Activated CD8-positive, alpha-beta T cell treated with anti-CD3 and anti-CD28 coated beads for 36 hours (primary cell): ENCODE measurements around the gene HSP90AB1. TPM values are rescaled to one million over a fixed set of nuclear protein-coding genes. Genes with fewer than 3 reads are reported as not detected.

Experiments used
- ATAC-seq: fragments of 200-7000 bp; cut with Tn5 transposase; one replicate; pipeline ENCODE4 v1.10.0; 2021; ENCODE audit warnings: mild to moderate bottlenecking, moderate library complexity
- CTCF ChIA-PET: fragments of 350-600 bp; sonication (Branson Sonifier 250); formaldehyde crosslinking; loops from one replicate; lab custom pipeline; 2021; ENCODE audit warnings: antibody characterized with exemption; lab: Charles Lee
- POLR2A ChIA-PET: fragments of 350-600 bp; sonication (Branson Sonifier 250); formaldehyde crosslinking; loops from one replicate; lab custom pipeline; 2021; ENCODE audit warnings: antibody characterized with exemption; lab: Charles Lee
- DNase-seq: peaks from one replicate; pipeline ENCODE4 v3.0.0-alpha.2; 2020
- H3K27ac Mint-ChIP-seq: one replicate; pipeline ENCODE4 v1.8.0; 2021; ENCODE audit warnings: mild to moderate bottlenecking, mixed read lengths
- H3K27me3 Mint-ChIP-seq: one replicate; pipeline ENCODE4 v1.8.0; 2021; ENCODE audit warnings: mixed read lengths
- H3K36me3 Mint-ChIP-seq: one replicate; pipeline ENCODE4 v1.8.0; 2021; ENCODE audit warnings: low read depth, mixed read lengths
- H3K4me1 Mint-ChIP-seq: one replicate; pipeline ENCODE4 v1.8.0; 2021; ENCODE audit warnings: low read depth, mixed read lengths
- H3K4me3 Mint-ChIP-seq: one replicate; pipeline ENCODE4 v1.8.0; 2021; ENCODE audit warnings: mild to moderate bottlenecking, moderate library complexity, mixed read lengths
- H3K9me3 Mint-ChIP-seq: one replicate; pipeline ENCODE4 v1.8.0; 2021; ENCODE audit warnings: mixed read lengths
- intact Hi-C: fragments of 100-400 bp; cut with micrococcal nuclease; formaldehyde crosslinking; loops from one replicate; pipeline ENCODE4 v1.10.0; 2022
- total RNA-seq, 2 experiments: library from RNA; stranded (reverse); gene quantifications; one replicate each; pipeline ENCODE4 v1.2.3, GENCODE V29; 2021
- TF ChIP-seq, protein P1 (sequence below): fragments of 200-600 bp; IDR thresholded peaks from one replicate; pipeline ENCODE4 v1.8.0; 2022; ENCODE audit warnings: antibody characterized with exemption, mild to moderate bottlenecking

The HSP90AB1 gene
- total RNA-seq, 2 experiments from 2014 or later = 2,124 to 2,130 TPM

GRCh38 chr6:44214307-44214706 is 32.6 kb upstream of the HSP90AB1 start:
- Mint-ChIP-seq H3K36me3 (no peaks in the 10 kb centered on the region), H3K9me3 (no peaks in the 10 kb centered on the region), H3K4me3 (no peak overlapping the region), H3K27me3 (peaks cover 7% of the 10 kb centered on the region), H3K27ac (no peak overlapping the region), H3K4me1 (peaks cover 11% of the 10 kb centered on the region)
- DNase-seq = no peak
- intact Hi-C loops = no loop called here
- ChIA-PET CTCF (interaction anchor here (1.0 to 1.2 kb wide), 3 partner anchors 10 to 42 kb away, joined by 3 to 4 read pairs (median 3); no protein-coding TSS in a partner anchor), POLR2A (interaction anchor here (1.6 kb wide), 1 partner anchor 21 kb away, joined by 5 read pairs; no protein-coding TSS in a partner anchor)
- ATAC-seq = no peak
- TF ChIP-seq, protein P1, sequence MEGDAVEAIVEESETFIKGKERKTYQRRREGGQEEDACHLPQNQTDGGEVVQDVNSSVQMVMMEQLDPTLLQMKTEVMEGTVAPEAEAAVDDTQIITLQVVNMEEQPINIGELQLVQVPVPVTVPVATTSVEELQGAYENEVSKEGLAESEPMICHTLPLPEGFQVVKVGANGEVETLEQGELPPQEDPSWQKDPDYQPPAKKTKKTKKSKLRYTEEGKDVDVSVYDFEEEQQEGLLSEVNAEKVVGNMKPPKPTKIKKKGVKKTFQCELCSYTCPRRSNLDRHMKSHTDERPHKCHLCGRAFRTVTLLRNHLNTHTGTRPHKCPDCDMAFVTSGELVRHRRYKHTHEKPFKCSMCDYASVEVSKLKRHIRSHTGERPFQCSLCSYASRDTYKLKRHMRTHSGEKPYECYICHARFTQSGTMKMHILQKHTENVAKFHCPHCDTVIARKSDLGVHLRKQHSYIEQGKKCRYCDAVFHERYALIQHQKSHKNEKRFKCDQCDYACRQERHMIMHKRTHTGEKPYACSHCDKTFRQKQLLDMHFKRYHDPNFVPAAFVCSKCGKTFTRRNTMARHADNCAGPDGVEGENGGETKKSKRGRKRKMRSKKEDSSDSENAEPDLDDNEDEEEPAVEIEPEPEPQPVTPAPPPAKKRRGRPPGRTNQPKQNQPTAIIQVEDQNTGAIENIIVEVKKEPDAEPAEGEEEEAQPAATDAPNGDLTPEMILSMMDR = no peak

GRCh38 chr6:44216677-44217331 is 30.1 kb upstream of the HSP90AB1 start, which contains the start of gene MYMX:
TSS of gene MYMX (plus strand) at chr6:44216926. CDS start at chr6:44217472, 546 bp downstream.
- no peaks in the 10 kb centered on the region for H3K9me3 Mint-ChIP-seq
- H3K36me3 Mint-ChIP-seq = no peaks in the 10 kb centered on the region
- ChIA-PET CTCF (interaction anchor here (1.1 to 1.4 kb wide), 2 partner anchors 20 to 127 kb away, joined by 3 to 4 read pairs; no protein-coding TSS in a partner anchor), POLR2A (interaction anchor here (1.2 to 1.3 kb wide), 3 partner anchors 10 to 40 kb away, joined by 3 to 6 read pairs (median 5); no protein-coding TSS in a partner anchor)
- peaks cover 6% of the 10 kb centered on the region for H3K27me3 Mint-ChIP-seq
- intact Hi-C loops = no loop called here
- DNase-seq = no peak
- ATAC-seq = no peak
- peaks cover 22% of the 10 kb centered on the region for H3K4me1 Mint-ChIP-seq
- H3K27ac Mint-ChIP-seq = no peak within 1 kb of the TSS
- TF ChIP-seq, protein P1 = no peak
- H3K4me3 Mint-ChIP-seq = no peak within 1 kb of the TSS

DNA sequence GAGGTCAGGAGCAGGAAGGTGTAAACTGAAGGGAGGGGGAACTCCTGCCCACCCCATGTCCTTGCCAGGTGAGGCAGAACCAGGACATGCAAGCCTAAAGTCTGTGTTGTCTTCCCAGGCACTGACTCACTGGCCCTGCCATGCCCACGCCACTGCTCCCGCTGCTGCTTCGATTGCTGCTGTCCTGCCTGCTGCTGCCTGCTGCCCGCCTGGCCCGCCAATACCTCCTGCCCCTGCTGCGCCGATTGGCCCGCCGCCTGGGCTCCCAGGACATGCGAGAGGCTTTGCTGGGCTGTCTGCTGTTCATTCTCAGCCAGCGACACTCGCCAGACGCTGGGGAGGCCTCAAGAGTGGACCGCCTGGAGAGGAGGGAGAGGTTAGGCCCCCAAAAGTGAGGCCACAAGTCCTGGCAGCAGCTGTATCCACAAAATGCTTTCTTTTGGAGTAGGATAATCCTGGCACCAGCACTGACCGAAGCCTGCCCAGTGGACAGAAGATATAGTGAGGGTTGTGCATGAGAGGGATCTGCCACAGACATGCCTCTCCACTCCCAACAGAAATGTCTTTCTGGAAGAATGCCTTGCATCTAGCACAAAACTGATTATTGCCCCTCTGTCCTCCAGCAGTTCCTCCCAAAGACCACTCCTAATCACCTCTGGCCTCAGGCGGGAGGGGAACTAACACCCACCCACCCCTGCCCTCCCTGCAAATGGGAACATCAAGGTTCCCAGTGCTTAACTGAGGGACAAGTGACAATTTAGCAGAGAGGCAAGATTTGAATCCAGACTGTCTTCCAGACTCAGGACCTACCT is 29.4 kb upstream of the HSP90AB1 start:
- H3K9me3 Mint-ChIP-seq = no peaks in the 10 kb centered on the region
- H3K4me1 Mint-ChIP-seq = peaks cover 29% of the 10 kb centered on the region
- no peaks in the 10 kb centered on the region for H3K36me3 Mint-ChIP-seq
- ChIA-PET POLR2A (interaction anchor here (1.2 kb wide), 1 partner anchor 28 kb away, joined by 5 read pairs; no protein-coding TSS in a partner anchor), CTCF (interaction anchor here (1.1 to 1.4 kb wide), 2 partner anchors 20 to 126 kb away, joined by 3 to 4 read pairs; no protein-coding TSS in a partner anchor)
- H3K4me3 Mint-ChIP-seq = no peak overlapping the region
- intact Hi-C loops = no loop called here
- DNase-seq (no peak), ATAC-seq (no peak)
- peaks cover 6% of the 10 kb centered on the region for H3K27me3 Mint-ChIP-seq
- TF ChIP-seq, protein P1 = no peak
- H3K27ac Mint-ChIP-seq = no peak overlapping the region

- TF ChIP-seq, protein P1 = no peak
- ChIA-PET CTCF (interaction anchor here (1.3 kb wide), 1 partner anchor 18 kb away, joined by 4 read pairs; no protein-coding TSS in a partner anchor), POLR2A (interaction anchor here (0.9 kb wide), 1 partner anchor 18 kb away, joined by 4 read pairs; no protein-coding TSS in a partner anchor)
- peaks cover under 1% of the 10 kb centered on the region for H3K36me3 Mint-ChIP-seq
- H3K4me3 Mint-ChIP-seq = peak overlapping the region; percentile 54
- peaks cover 6% of the 10 kb centered on the region for H3K27me3 Mint-ChIP-seq
- H3K27ac Mint-ChIP-seq = no peak overlapping the region
- peaks cover 35% of the 10 kb centered on the region for H3K4me1 Mint-ChIP-seq
- H3K9me3 Mint-ChIP-seq = no peaks in the 10 kb centered on the region
- DNase-seq = peak; percentile 42
- ATAC-seq = no peak
- intact Hi-C loops = no loop called here
Observed at GRCh38 chr6:44219053-44219814, 27.7 kb upstream of the HSP90AB1 start.
